OCI-LY1 (cell line): ENCODE measurements around the gene STON2.

Source experiments
- H2AFZ ChIP-seq: fragments of 200-600 bp; sonication (generic), shearing (Covaris generic); 2 replicates; pipeline ENCODE4 v1.6.0; 2014; ENCODE audit warnings: antibody characterized with exemption, mild to moderate bottlenecking, low read length
- H3F3A ChIP-seq: fragments of 200-600 bp; sonication (generic), shearing (Covaris generic); 2 replicates; pipeline ENCODE4 v1.6.0; 2014; ENCODE audit warnings: mild to moderate bottlenecking, antibody characterized with exemption, low read length, moderate library complexity; ENCODE audit not compliant: insufficient read depth
- H3K27ac ChIP-seq: fragments of 200-600 bp; sonication (generic); 2 replicates; pipeline ENCODE4 v1.5.1; 2014; ENCODE audit warnings: low read length, mixed run types, mild to moderate bottlenecking, low read depth; ENCODE audit not compliant: poor library complexity, severe bottlenecking
- H3K27me3 ChIP-seq: fragments of 200-600 bp; sonication (generic); 2 replicates; pipeline ENCODE4 v1.6.0; 2014; ENCODE audit warnings: antibody characterized with exemption, mild to moderate bottlenecking, low read length, moderate library complexity; ENCODE audit not compliant: insufficient read depth
- H3K36me3 ChIP-seq: fragments of 200-600 bp; sonication (generic); 2 replicates; pipeline ENCODE4 v1.6.1; 2014; ENCODE audit warnings: mild to moderate bottlenecking, antibody characterized with exemption, low read length, moderate library complexity, mixed read lengths; ENCODE audit not compliant: insufficient read depth
- H3K4me1 ChIP-seq: fragments of 200-600 bp; sonication (generic); 2 replicates; pipeline ENCODE4 v1.5.1; 2014; ENCODE audit warnings: mild to moderate bottlenecking, low read length, moderate library complexity; ENCODE audit not compliant: insufficient read depth, severe bottlenecking
- H3K4me2 ChIP-seq: fragments of 200-600 bp; sonication (generic), shearing (Covaris generic); 2 replicates; pipeline ENCODE4 v1.6.1; 2014; ENCODE audit warnings: low read length
- H3K4me3 ChIP-seq: fragments of 200-600 bp; sonication (generic); 2 replicates; pipeline ENCODE4 v1.5.1; 2014; ENCODE audit warnings: low read length, low read depth, mild to moderate bottlenecking, mixed read lengths; ENCODE audit not compliant: poor library complexity, severe bottlenecking
- H3K79me2 ChIP-seq: fragments of 200-600 bp; shearing (Covaris generic); 2 replicates; pipeline ENCODE4 v1.6.1; 2016; ENCODE audit warnings: mixed run types, low read length, mixed read lengths; ENCODE audit not compliant: insufficient read depth
- H3K9ac ChIP-seq: fragments of 200-600 bp; sonication (generic), shearing (Covaris generic); 2 replicates; pipeline ENCODE4 v1.6.1; 2014; ENCODE audit warnings: mild to moderate bottlenecking, low read length, mixed read lengths
- H3K9me2 ChIP-seq: fragments of 200-600 bp; sonication (generic), shearing (Covaris generic); 2 replicates; pipeline ENCODE4 v1.6.1; 2014; ENCODE audit warnings: low read depth, mild to moderate bottlenecking, low read length, mixed read lengths
- H3K9me3 ChIP-seq: fragments of 200-600 bp; shearing (Covaris generic); 2 replicates; pipeline ENCODE4 v1.6.1; 2014; ENCODE audit warnings: low read length, mixed read lengths
- H4K20me1 ChIP-seq: fragments of 200-600 bp; sonication (generic), shearing (Covaris generic); 2 replicates; pipeline ENCODE4 v1.6.0; 2016; ENCODE audit warnings: mild to moderate bottlenecking, low read length; ENCODE audit not compliant: insufficient read depth
- EZH2 ChIP-seq: fragments of 200-600 bp; sonication (generic), shearing (Covaris generic); IDR thresholded peaks from 2 replicates; pipeline ENCODE4 v1.8.0; 2017; ENCODE audit warnings: borderline replicate concordance, mixed run types, mild to moderate bottlenecking, antibody characterized with exemption, low read length, moderate library complexity, mixed read lengths
- TF ChIP-seq, protein P1 (sequence below): fragments of 200-600 bp; sonication (generic), shearing (Covaris generic); IDR thresholded peaks from 2 replicates; pipeline ENCODE4 v1.5.1; 2017; ENCODE audit warnings: mild to moderate bottlenecking, antibody characterized with exemption, low read length, moderate library complexity, mixed read lengths

Gene STON2, protein sequence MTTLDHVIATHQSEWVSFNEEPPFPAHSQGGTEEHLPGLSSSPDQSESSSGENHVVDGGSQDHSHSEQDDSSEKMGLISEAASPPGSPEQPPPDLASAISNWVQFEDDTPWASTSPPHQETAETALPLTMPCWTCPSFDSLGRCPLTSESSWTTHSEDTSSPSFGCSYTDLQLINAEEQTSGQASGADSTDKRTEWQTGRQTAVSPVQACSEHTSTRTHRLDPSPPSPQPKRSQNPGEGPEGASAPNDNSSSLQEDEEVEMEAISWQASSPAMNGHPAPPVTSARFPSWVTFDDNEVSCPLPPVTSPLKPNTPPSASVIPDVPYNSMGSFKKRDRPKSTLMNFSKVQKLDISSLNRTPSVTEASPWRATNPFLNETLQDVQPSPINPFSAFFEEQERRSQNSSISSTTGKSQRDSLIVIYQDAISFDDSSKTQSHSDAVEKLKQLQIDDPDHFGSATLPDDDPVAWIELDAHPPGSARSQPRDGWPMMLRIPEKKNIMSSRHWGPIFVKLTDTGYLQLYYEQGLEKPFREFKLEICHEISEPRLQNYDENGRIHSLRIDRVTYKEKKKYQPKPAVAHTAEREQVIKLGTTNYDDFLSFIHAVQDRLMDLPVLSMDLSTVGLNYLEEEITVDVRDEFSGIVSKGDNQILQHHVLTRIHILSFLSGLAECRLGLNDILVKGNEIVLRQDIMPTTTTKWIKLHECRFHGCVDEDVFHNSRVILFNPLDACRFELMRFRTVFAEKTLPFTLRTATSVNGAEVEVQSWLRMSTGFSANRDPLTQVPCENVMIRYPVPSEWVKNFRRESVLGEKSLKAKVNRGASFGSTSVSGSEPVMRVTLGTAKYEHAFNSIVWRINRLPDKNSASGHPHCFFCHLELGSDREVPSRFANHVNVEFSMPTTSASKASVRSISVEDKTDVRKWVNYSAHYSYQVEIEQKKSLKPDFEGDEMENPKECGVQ

DNA sequence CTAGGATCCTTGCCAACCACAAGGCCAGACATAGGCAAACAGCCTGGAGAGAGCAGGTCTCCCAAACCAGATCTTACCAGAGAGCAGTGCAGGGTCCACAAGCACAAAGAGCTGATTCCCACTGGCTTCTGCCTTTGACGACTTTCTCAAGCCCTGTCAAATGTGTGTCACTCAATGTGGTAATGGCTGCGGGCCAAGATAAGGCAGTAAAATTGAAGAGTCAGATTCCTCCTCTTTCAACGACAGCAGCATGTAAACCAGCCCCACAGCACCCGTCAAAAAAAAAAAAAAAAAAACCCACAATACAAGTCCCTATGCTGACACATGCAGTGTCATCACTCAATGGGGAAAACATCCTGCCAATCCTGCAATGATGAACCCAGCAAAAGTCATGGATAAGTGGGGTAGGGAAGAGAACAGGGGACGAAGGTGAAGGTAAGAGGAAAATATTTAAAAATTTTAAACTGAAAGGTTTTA lies at the start of gene STON2:
Gene STON2, minus strand, starts transcription at position 123 of the 477 bp plus-strand sequence. CDS start 1,942 bp downstream, outside the sequence.
- Histone ChIP-seq H3K36me3 (no peaks in the 10 kb centered on the region), H3K9me3 (no peaks in the 10 kb centered on the region), H3K9me2 (no peaks in the 10 kb centered on the region), H4K20me1 (no peaks in the 10 kb centered on the region), H3K4me3 (no peak within 1 kb of the TSS), H2AFZ (no peak within 1 kb of the TSS), H3K4me1 (no peaks in the 10 kb centered on the region), H3K27ac (no peak within 1 kb of the TSS), H3K79me2 (no peaks in the 10 kb centered on the region), H3F3A (no peaks in the 10 kb centered on the region), H3K4me2 (no peak within 1 kb of the TSS), H3K27me3 (no peaks in the 10 kb centered on the region), H3K9ac (no peak within 1 kb of the TSS)
- TF ChIP-seq, protein P1, sequence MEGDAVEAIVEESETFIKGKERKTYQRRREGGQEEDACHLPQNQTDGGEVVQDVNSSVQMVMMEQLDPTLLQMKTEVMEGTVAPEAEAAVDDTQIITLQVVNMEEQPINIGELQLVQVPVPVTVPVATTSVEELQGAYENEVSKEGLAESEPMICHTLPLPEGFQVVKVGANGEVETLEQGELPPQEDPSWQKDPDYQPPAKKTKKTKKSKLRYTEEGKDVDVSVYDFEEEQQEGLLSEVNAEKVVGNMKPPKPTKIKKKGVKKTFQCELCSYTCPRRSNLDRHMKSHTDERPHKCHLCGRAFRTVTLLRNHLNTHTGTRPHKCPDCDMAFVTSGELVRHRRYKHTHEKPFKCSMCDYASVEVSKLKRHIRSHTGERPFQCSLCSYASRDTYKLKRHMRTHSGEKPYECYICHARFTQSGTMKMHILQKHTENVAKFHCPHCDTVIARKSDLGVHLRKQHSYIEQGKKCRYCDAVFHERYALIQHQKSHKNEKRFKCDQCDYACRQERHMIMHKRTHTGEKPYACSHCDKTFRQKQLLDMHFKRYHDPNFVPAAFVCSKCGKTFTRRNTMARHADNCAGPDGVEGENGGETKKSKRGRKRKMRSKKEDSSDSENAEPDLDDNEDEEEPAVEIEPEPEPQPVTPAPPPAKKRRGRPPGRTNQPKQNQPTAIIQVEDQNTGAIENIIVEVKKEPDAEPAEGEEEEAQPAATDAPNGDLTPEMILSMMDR: no peak
- TF ChIP-seq EZH2: no peak

DNA sequence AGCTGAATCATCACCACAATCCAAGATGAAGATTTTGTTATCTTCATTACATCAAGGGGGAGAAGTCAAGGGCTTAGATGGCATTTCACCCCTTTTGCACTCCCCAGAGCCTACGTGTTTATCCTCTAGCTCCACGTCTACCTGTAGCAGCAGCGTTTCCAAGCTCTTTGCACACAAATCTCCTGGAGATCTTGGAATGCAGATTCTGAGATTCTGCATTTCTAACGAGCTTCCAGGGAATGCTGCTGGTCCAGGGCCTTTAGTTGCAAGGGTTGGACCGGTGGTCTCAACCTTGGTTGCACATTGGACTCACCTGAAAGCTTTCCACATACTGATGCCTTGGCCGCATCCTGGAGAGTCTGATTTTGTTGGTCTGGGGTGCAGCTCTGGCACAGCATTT lies 49.5 kb upstream of the STON2 start:
- Histone ChIP-seq H3K9ac (no peak overlapping the region), H3K27me3 (no peaks in the 10 kb centered on the region), H3K36me3 (no peaks in the 10 kb centered on the region), H2AFZ (no peak overlapping the region), H3K27ac (no peak overlapping the region), H3K79me2 (no peaks in the 10 kb centered on the region), H3K9me3 (no peaks in the 10 kb centered on the region), H4K20me1 (no peaks in the 10 kb centered on the region), H3K4me2 (no peak overlapping the region), H3F3A (no peaks in the 10 kb centered on the region), H3K4me3 (no peak overlapping the region), H3K9me2 (no peaks in the 10 kb centered on the region), H3K4me1 (no peaks in the 10 kb centered on the region)
- TF ChIP-seq EZH2: no peak
- TF ChIP-seq, protein P1: no peak

DNA sequence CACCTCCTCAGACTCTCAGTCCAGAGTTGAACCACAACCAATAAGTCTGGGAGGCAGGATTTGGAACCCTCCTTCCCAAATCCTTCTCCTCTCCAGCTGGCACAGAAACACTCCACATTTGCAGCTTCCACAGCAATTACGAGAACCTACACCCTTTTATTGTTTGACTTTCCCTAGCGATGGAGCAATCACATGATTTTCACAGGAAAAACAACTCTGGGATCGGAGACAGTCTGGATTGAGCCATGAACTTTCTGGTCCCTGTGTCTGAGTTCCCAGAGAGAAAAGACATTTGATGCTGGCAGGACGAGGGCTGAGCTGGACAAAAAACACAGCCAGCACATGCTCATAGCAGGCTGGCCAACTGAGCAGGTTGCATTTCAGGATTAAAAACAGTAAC lies 49.0 kb upstream of the STON2 start:
- Histone ChIP-seq H3K9me2 (no peaks in the 10 kb centered on the region), H2AFZ (no peak overlapping the region), H3K4me2 (no peak overlapping the region), H3K4me3 (no peak overlapping the region), H3K27ac (no peak overlapping the region), H4K20me1 (no peaks in the 10 kb centered on the region), H3K9me3 (no peaks in the 10 kb centered on the region), H3K27me3 (no peaks in the 10 kb centered on the region), H3K4me1 (no peaks in the 10 kb centered on the region), H3K9ac (no peak overlapping the region), H3K79me2 (no peaks in the 10 kb centered on the region), H3K36me3 (no peaks in the 10 kb centered on the region), H3F3A (no peaks in the 10 kb centered on the region)
- TF ChIP-seq, protein P1: no peak
- TF ChIP-seq EZH2: no peak
